ENCODE results near the gene INTS11. TPM values are rescaled to one million over a fixed set of nuclear protein-coding genes. Genes with fewer than 3 reads are reported as not detected.

Gene INTS11
- total and polyA plus RNA-seq, 8 donors: 59.5 to 520 (median 143) TPM

DNA sequence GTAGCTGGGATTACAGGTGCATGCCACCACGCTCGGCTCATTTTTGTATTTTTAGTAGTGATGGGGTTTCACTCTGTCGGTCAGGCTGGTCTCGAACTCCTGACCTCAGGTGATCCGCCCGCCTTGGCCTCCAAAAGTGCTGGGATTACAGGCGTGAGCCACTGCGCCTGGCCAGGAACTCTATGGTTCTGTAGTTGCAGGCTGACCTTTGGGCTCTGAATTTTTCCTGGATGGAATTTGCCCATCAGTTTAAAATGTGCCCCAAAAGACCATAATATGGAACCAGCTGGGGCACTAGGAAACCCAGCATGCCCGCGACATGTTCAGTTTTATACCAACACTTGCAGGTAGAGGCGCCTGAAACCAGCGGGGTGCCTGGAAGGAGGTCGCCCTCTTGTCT, 45.8 kb downstream of the INTS11 start:
- 80 to 96% (median 94%) methylated on average over 13 of the region's 13 CpGs for WGBS, 5 donors
- H3K27me3 ChIP-seq: no peaks in the 10 kb centered on the region
- no peak overlapping the region for H3K27ac ChIP-seq
- intact Hi-C loops (cut with DNase I; ENCODE audit: low total_unique reads): no loop called here
- no peak for DNase-seq
- H3K4me1 ChIP-seq: peaks cover 12 to 35% (median 28%) of the 10 kb centered on the region in 4 donors
- H3K9me3 ChIP-seq: no peaks in the 10 kb centered on the region
- H3K4me3 ChIP-seq: no peak overlapping the region
- TF ChIP-seq, protein P1, sequence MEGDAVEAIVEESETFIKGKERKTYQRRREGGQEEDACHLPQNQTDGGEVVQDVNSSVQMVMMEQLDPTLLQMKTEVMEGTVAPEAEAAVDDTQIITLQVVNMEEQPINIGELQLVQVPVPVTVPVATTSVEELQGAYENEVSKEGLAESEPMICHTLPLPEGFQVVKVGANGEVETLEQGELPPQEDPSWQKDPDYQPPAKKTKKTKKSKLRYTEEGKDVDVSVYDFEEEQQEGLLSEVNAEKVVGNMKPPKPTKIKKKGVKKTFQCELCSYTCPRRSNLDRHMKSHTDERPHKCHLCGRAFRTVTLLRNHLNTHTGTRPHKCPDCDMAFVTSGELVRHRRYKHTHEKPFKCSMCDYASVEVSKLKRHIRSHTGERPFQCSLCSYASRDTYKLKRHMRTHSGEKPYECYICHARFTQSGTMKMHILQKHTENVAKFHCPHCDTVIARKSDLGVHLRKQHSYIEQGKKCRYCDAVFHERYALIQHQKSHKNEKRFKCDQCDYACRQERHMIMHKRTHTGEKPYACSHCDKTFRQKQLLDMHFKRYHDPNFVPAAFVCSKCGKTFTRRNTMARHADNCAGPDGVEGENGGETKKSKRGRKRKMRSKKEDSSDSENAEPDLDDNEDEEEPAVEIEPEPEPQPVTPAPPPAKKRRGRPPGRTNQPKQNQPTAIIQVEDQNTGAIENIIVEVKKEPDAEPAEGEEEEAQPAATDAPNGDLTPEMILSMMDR (IDR thresholded peaks at IDR 0.05): no peak
- TF ChIP-seq POLR2A (IDR thresholded peaks at IDR 0.05) (no peak), POLR2AphosphoS5 (IDR thresholded peaks at IDR 0.05) (no peak), EP300 (IDR thresholded peaks at IDR 0.05) (no peak)
- no peaks in the 10 kb centered on the region for H3K36me3 ChIP-seq

- 70 to 76% (median 76%) methylated on average over 9 of the region's 9 CpGs for WGBS, 5 donors
- H3K4me3 ChIP-seq: no peak overlapping the region
- peaks cover 22 to 40% (median 34%) of the 10 kb centered on the region in 4 donors for H3K4me1 ChIP-seq
- DNase-seq: no peak
- TF ChIP-seq POLR2AphosphoS5 (IDR thresholded peaks at IDR 0.05) (no peak), POLR2A (IDR thresholded peaks at IDR 0.05) (no peak), EP300 (IDR thresholded peaks at IDR 0.05) (no peak)
- TF ChIP-seq, protein P1 (IDR thresholded peaks at IDR 0.05): no peak
- no peaks in the 10 kb centered on the region for H3K27me3 ChIP-seq
- no peaks in the 10 kb centered on the region for H3K9me3 ChIP-seq
- H3K36me3 ChIP-seq: peaks cover 0 to 7% (median 6%) of the 10 kb centered on the region in 4 donors
- intact Hi-C loops (cut with DNase I; ENCODE audit: low total_unique reads): no loop called here
- H3K27ac ChIP-seq: no peak overlapping the region
These were observed 48.6 kb downstream of the INTS11 start for GRCh38 chr1:1275836-1276235.

- Histone ChIP-seq H3K36me3 (peaks cover 0 to 9% (median 7%) of the 10 kb centered on the region in 4 donors), H3K27ac (peak overlapping the region in 1 of 5 donors; percentile 92), H3K4me3 (peak overlapping the region in 2 of 4 donors; percentile 95 to 98), H3K4me1 (peaks cover 30 to 48% (median 41%) of the 10 kb centered on the region in 4 donors), H3K9me3 (no peaks in the 10 kb centered on the region), H3K27me3 (no peaks in the 10 kb centered on the region)
- DNase-seq: no peak
- intact Hi-C loops (cut with DNase I; ENCODE audit: low total_unique reads): no loop called here
- WGBS, 5 donors: 88 to 95% (median 89%) methylated on average over 11 to 15 of the region's 15 CpGs
- no peak for TF ChIP-seq POLR2A (IDR thresholded peaks at IDR 0.05)
- no peak for TF ChIP-seq POLR2AphosphoS5 (IDR thresholded peaks at IDR 0.05)
- no peak for TF ChIP-seq EP300 (IDR thresholded peaks at IDR 0.05)
- TF ChIP-seq, protein P1 (IDR thresholded peaks at IDR 0.05): no peak
These were observed 49.5 kb downstream of the INTS11 start for GRCh38 chr1:1274931-1275431.

DNA sequence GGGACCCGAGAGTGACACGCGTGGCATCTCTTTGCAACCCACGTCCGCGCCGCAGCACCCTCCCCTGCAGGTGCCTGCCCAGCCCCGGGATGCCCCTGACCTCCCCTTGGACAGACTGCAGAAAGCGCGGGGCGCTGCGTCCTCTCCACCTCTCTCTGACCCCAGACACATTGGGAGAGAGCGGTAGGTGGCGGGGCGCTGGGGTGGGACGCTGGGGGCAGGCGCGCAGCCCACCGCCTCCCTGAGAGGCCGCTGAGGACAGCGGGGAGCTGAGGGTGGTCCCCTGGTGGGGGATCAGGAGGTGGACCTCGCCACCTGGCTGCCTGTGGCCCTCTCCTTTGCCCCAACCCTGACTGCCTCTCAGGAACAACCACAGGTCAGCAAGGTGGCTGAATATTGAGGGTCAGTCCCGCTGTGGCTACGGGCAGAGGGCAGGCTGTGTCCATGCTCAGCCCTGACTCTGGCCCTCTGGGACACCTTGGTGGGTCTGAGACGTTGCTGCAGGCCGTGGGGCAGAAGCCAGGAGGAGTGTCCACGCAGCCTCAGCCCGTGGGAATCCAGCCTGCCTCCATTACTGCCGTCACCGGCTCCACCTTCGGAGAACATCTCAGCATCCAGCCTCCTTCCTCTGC, 50.0 kb downstream of the INTS11 start:
- no peaks in the 10 kb centered on the region for H3K27me3 ChIP-seq
- intact Hi-C loops (cut with DNase I; ENCODE audit: low total_unique reads): no loop called here
- H3K9me3 ChIP-seq: no peaks in the 10 kb centered on the region
- peak overlapping the region; percentile 83 to 97 (median 88) for H3K27ac ChIP-seq
- no peak for DNase-seq
- peaks cover 0 to 10% (median 9%) of the 10 kb centered on the region in 4 donors for H3K36me3 ChIP-seq
- TF ChIP-seq POLR2A (IDR thresholded peaks at IDR 0.05) (no peak), POLR2AphosphoS5 (IDR thresholded peaks at IDR 0.05) (no peak), EP300 (IDR thresholded peaks at IDR 0.05) (no peak)
- TF ChIP-seq, protein P1 (IDR thresholded peaks at IDR 0.05): no peak
- H3K4me3 ChIP-seq: peak overlapping the region; percentile 95 to 98 (median 96)
- peaks cover 33 to 54% (median 44%) of the 10 kb centered on the region in 4 donors for H3K4me1 ChIP-seq
- WGBS, 5 donors: 17 to 25% (median 24%) methylated on average over 21 to 31 of the region's 31 CpGs

Data from stomach (tissue), 9 donors.